ENCODE results near the gene LSM4. TPM values are rescaled to one million over a fixed set of nuclear protein-coding genes. Genes with fewer than 3 reads are reported as not detected.

Gene LSM4
- total RNA-seq, 1 donor from 2014 or later: 198 TPM

DNA sequence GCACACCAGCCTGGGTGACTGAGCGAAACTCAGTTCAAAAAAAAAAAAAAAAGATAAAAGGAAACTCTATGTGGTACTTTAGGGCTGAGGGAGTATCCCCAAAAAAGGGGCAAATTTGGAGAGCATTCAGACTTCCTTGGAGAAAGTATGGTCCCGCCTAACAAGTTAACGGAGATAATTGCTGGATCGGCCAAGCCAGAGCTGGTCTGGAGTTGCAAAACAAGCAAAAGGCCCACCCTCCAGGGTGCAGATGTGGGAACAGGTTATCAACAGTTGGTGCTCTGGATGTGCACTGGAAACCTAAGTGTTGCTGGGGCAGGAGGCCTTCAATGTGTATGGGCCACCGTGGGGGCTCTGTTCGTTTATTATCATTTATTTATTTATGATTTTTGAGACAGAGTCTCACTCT lies 51.4 kb downstream of the LSM4 start:
- Mint-ChIP-seq H3K9me3 (no peaks in the 10 kb centered on the region), H3K4me3 (no peak overlapping the region), H3K4me1 (ENCODE audit: low read depth) (no peaks in the 10 kb centered on the region), H3K27me3 (ENCODE audit: insufficient read depth) (no peaks in the 10 kb centered on the region), H3K27ac (no peak overlapping the region), H3K36me3 (ENCODE audit: low read depth) (peaks cover 7% of the 10 kb centered on the region)
- no peak for DNase-seq (ENCODE audit: low spot score)
- intact Hi-C loops (cut with micrococcal nuclease): no loop called here

DNA sequence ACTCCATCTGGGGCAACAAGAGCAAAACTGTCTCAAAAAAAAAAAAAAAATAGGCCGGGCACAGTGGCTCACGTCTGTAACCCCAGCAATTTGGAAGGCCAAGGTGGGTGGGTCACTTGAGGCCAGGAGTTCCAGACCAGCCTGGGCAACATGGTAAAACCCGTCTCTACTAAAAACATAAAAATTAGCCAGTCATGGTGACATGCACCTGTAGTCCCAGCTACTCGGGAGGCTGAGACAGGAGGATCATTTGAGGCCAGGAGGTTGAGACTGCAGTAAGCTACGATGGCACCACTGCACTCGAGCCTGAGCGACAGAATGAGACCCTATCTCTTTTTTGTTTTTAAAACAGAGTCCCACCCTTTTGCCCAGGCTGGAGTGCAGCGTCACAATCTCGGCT lies 52.5 kb downstream of the LSM4 start:
- H3K4me3 Mint-ChIP-seq: no peak overlapping the region
- peaks cover 9% of the 10 kb centered on the region for H3K36me3 Mint-ChIP-seq (ENCODE audit: low read depth)
- H3K27ac Mint-ChIP-seq: no peak overlapping the region
- no peak for DNase-seq (ENCODE audit: low spot score)
- peaks cover 4% of the 10 kb centered on the region for H3K4me1 Mint-ChIP-seq (ENCODE audit: low read depth)
- no peaks in the 10 kb centered on the region for H3K9me3 Mint-ChIP-seq
- H3K27me3 Mint-ChIP-seq (ENCODE audit: insufficient read depth): no peaks in the 10 kb centered on the region
- intact Hi-C loops (cut with micrococcal nuclease): no loop called here

DNA sequence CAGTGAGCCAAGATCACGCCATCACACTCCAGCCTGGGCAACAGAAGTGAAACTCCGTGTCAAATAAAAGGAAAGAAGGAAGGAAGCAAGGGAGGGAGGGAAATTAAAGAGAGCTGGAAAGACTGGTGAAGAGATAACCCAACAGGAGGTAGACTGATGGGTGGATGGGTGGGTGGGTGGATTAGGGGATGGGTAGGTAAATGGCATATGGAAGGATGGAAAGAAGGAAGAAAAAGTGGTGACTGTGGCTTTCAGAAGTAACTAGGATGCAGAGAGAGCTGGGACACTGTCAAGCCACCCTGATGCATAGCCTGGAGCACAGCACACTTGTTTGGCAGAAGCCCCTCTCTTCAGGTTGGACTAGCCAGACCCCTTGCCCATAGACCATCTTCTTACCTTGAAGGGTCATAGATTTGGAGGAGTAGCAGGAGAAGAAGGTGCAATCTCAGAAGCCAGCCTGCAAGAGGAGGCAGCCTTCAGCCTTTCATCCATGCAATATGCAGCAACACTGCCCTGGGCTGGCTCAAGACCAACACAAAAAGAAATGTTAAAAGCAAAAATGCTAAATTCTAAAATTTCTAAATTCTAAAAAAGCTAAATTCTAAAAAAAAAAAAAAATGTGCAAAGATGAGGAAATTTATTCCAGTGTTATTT lies 53.7 kb downstream of the LSM4 start:
- intact Hi-C loops (cut with micrococcal nuclease): no loop called here
- Mint-ChIP-seq H3K27me3 (ENCODE audit: insufficient read depth) (no peaks in the 10 kb centered on the region), H3K4me3 (no peak overlapping the region), H3K4me1 (ENCODE audit: low read depth) (peaks cover 4% of the 10 kb centered on the region), H3K27ac (no peak overlapping the region), H3K36me3 (ENCODE audit: low read depth) (peaks cover 5% of the 10 kb centered on the region), H3K9me3 (no peaks in the 10 kb centered on the region)
- no peak for DNase-seq (ENCODE audit: low spot score)

DNA sequence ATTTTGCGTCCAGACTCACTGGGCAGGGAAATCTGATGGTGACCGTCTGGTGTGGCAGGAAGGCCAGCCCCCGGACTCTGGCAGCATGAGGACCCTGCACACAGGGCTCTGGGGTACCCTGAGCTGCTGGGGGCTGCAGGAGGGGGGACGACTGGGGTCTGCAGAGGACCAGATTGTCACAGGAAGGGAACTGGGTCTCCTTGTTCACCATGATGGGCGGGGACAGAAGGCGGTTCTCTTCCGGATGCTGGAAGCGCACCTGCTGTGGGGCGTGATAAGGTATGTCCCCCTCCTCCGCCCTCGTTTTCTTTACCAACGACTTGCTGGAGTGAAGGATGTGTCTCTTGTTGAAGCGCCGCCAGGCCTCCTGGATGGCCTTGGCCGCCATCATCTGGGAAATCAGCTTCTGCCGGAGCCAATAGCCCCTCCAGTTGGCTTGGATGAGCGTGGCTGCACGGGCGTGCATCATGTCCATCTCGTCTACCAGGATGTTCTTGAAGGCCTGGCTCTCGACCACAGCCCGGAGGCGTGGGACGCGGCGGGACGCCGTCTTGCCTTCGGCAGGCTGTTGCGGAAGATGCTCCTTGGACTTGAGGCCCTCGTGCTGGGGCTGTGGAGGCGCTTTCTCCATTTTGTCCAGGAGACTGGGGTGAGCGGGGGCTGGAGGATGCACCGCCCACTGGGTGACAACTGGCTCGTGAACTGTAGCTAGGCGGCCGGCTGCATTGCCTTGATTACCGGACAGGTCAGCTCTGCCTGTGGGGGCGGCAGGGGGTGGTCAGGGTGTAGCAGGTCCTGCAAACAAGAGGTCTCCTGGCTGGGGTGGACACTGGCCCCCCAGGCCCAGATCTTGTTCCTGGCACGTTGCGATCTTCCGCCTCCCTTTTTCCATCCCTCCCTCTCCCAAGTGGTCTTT lies 55.8 kb downstream of the LSM4 start:
- peaks cover 5% of the 10 kb centered on the region for H3K36me3 Mint-ChIP-seq (ENCODE audit: low read depth)
- H3K27me3 Mint-ChIP-seq (ENCODE audit: insufficient read depth): no peaks in the 10 kb centered on the region
- intact Hi-C loops (cut with micrococcal nuclease): no loop called here
- H3K27ac Mint-ChIP-seq: no peak overlapping the region
- DNase-seq (ENCODE audit: low spot score): no peak
- H3K4me3 Mint-ChIP-seq: no peak overlapping the region
- H3K4me1 Mint-ChIP-seq (ENCODE audit: low read depth): peaks cover 4% of the 10 kb centered on the region
- H3K9me3 Mint-ChIP-seq: no peaks in the 10 kb centered on the region

DNA sequence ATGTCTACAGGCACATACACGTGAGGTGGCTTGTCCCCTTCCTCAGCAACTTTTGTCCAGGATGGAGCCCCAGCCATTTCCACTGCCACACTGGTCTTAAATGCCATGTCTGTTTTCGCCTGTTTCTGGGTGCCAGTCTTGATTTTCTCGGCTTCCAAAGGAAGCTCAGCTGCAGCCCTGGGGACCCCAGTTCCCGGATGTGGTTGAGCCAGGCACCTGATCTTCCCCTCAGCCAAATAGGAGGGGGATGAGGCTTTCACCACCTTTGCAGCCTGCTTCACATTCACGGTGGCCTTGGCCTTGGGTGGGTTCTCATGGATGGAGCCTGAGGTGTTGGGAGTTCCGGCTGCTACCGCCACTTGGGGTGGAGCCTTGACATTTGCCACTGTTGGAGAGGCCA lies 57.3 kb downstream of the LSM4 start:
- intact Hi-C loops (cut with micrococcal nuclease): no loop called here
- peaks cover 5% of the 10 kb centered on the region for H3K36me3 Mint-ChIP-seq (ENCODE audit: low read depth)
- no peaks in the 10 kb centered on the region for H3K27me3 Mint-ChIP-seq (ENCODE audit: insufficient read depth)
- H3K9me3 Mint-ChIP-seq: no peaks in the 10 kb centered on the region
- DNase-seq (ENCODE audit: low spot score): no peak
- no peak overlapping the region for H3K27ac Mint-ChIP-seq
- H3K4me3 Mint-ChIP-seq: no peak overlapping the region
- peaks cover 4% of the 10 kb centered on the region for H3K4me1 Mint-ChIP-seq (ENCODE audit: low read depth)

DNA sequence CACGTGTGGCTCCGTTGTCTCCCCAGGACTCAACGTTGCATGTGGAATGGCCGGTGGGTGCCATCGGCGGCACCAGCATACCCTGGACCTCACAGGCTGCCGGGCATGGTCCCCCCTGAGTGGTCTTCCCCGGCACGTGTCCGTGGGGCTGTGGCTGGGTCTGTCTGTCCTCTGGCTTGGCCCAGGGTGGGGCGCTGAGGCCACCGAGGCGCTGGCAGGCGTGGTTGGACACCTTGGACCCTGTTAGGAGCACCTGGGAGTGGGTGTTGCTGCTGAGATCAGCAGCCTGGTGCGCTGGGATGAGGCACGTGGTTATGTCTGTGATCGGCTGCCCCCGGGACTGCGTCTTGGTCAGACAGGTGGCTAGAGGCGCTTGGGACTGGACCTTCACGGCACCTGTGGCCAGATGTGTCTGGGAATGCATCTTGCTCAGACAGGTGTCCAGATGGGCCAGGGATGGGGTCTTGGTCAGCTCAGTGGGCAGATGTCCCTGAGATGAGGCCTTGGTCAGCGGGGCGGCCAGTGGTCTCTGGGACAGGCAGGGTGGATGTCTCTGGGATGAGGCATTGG lies 57.8 kb downstream of the LSM4 start:
- Mint-ChIP-seq H3K27ac (no peak overlapping the region), H3K4me1 (ENCODE audit: low read depth) (peaks cover 4% of the 10 kb centered on the region), H3K4me3 (no peak overlapping the region), H3K27me3 (ENCODE audit: insufficient read depth) (no peaks in the 10 kb centered on the region), H3K36me3 (ENCODE audit: low read depth) (peaks cover 5% of the 10 kb centered on the region), H3K9me3 (no peaks in the 10 kb centered on the region)
- intact Hi-C loops (cut with micrococcal nuclease): no loop called here
- no peak for DNase-seq (ENCODE audit: low spot score)

DNA sequence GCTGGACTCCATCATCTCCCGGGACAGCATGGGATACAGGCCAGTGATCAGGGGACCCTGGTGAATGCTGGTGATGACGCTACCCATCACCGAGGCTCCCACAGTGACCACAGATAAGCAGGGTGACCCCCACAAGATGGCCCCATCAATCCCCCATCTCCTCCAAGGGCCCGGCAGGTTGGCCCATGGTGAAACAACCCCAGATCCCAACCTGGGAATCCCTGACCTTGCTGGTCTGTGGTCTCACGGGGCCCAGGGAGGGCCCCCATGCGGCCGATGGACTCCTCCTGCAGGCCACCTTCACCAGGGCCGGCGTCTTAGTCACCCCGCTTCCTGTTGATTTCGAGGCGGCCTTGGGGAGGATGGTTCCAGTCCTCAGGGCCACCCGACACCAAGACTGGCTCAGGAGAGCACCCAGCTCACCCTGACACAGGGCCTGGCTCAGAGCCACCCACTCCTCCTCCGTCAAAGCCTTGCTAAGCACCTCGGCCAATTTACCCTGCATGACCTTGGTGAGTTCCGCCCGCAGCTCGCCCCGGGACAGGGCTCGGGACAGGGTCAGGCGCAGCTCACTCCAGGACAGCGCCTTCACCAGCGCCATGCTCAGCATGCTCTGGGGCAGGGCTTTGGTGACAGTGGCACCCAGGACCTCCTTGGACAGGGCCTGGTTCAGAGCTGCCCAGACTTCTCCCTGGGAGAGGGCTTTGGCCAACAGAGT lies 58.6 kb downstream of the LSM4 start:
- no peak overlapping the region for H3K4me3 Mint-ChIP-seq
- no peaks in the 10 kb centered on the region for H3K9me3 Mint-ChIP-seq
- peaks cover 4% of the 10 kb centered on the region for H3K4me1 Mint-ChIP-seq (ENCODE audit: low read depth)
- peaks cover 5% of the 10 kb centered on the region for H3K36me3 Mint-ChIP-seq (ENCODE audit: low read depth)
- intact Hi-C loops (cut with micrococcal nuclease): no loop called here
- H3K27me3 Mint-ChIP-seq (ENCODE audit: insufficient read depth): no peaks in the 10 kb centered on the region
- DNase-seq (ENCODE audit: low spot score): no peak
- no peak overlapping the region for H3K27ac Mint-ChIP-seq

DNA sequence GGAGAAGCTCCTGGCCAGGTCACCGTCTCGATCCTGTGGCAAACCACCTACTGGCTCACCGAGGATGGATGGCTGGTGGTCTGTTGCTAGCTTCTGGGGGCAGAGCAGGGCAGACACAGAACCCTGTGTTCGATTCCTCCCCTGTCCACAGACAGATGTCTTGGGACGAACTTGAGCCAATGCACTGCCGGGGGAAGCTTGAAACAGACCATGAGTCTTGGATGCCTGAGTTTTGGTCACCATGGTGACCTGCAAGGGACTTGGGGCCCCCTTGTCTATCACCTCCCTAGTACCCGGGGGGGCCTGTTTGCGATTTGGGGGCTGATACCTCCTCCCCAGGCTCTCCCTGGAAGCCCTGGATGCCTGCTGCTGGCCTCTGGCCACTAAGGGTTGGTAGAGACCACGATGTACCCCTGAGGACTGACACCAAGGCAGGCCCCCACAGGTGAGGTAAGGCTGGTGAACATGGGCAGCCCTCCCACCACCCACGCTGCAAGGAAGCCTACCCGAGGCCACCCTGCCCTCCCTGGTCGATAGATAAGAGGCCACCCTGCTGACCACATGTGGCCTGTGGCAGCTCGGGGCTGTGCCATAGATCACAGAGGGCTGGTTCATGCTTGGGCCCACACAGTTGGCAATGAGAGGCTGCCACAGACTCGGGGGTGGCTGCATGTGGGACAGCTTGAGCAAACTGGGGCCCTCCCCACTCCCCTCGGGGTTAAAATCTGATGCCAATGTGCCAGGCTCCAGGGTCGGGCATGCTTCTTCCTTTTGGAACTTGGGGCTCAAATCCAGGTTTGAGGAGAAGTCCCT lies 59.3 kb downstream of the LSM4 start:
- Mint-ChIP-seq H3K4me1 (ENCODE audit: low read depth) (peaks cover 4% of the 10 kb centered on the region), H3K9me3 (no peaks in the 10 kb centered on the region), H3K27me3 (ENCODE audit: insufficient read depth) (no peaks in the 10 kb centered on the region), H3K27ac (no peak overlapping the region), H3K4me3 (no peak overlapping the region), H3K36me3 (ENCODE audit: low read depth) (peaks cover 5% of the 10 kb centered on the region)
- intact Hi-C loops (cut with micrococcal nuclease): no loop called here
- no peak for DNase-seq (ENCODE audit: low spot score)

DNA sequence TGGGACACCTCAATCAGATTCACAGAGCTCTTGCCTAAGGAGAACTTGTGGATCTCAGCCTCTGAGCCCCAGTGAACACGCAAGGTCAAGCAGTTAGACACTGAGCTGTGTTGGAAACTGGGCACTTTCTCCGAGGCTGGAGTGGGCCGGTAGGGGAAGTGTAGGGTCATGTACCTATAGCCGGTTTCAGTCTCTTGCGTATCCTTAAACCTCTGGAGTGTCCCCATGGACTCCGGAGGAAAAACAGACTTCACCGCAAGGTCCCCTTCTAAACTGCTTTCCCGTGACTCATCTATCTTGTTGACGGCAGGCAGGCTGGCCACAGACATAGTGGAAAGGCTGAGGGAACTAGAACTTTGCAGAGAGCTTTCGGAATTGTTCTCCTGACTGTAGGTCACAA lies 60.0 kb downstream of the LSM4 start:
- Mint-ChIP-seq H3K4me3 (no peak overlapping the region), H3K27ac (no peak overlapping the region), H3K9me3 (no peaks in the 10 kb centered on the region), H3K27me3 (ENCODE audit: insufficient read depth) (no peaks in the 10 kb centered on the region), H3K36me3 (ENCODE audit: low read depth) (peaks cover 2% of the 10 kb centered on the region), H3K4me1 (ENCODE audit: low read depth) (peaks cover 4% of the 10 kb centered on the region)
- intact Hi-C loops (cut with micrococcal nuclease): no loop called here
- no peak for DNase-seq (ENCODE audit: low spot score)

DNA sequence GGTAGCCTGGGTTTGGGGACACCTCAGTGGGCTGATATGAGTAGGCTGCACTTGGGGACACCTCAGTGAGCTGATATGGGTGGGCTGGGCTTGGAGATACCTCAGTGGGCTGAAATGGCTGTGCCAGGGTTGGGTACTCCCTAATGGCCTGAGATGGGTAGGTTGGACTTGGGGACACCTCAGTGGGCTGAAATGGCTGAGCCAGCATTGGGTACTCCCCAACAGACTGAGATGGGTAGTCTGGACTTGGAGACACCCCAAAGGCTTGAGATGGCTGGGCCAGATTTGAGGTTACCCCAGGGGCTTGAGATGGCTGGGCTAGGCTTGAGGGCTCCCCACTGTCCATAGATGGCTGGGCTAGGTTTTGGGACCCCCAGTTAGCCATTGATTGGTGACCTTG lies 60.7 kb downstream of the LSM4 start:
- no peak overlapping the region for H3K4me3 Mint-ChIP-seq
- H3K27ac Mint-ChIP-seq: no peak overlapping the region
- intact Hi-C loops (cut with micrococcal nuclease): no loop called here
- H3K4me1 Mint-ChIP-seq (ENCODE audit: low read depth): peaks cover 4% of the 10 kb centered on the region
- no peaks in the 10 kb centered on the region for H3K9me3 Mint-ChIP-seq
- H3K27me3 Mint-ChIP-seq (ENCODE audit: insufficient read depth): no peaks in the 10 kb centered on the region
- no peak for DNase-seq (ENCODE audit: low spot score)
- peaks cover 2% of the 10 kb centered on the region for H3K36me3 Mint-ChIP-seq (ENCODE audit: low read depth)

DNA sequence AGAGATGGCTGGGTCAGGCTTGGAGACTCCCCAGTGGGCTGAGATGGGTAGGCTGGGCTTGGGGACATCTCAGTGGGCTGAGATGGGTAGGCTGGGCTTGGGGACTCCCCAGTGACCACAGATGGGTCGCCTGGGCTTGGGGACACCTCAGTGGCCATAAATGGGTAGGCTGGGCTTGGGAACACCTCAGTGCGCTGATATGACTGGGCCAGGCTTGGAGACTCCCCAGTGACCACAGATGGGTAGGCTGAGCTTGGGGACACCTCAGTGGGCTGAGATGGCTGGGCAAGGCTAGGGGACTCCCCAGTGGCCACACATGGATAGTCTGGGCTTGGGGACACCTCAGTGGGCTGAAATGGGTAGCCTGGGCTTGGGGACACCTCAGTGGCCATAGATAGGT lies 61.4 kb downstream of the LSM4 start:
- intact Hi-C loops (cut with micrococcal nuclease): no loop called here
- Mint-ChIP-seq H3K27ac (no peak overlapping the region), H3K27me3 (ENCODE audit: insufficient read depth) (no peaks in the 10 kb centered on the region), H3K9me3 (no peaks in the 10 kb centered on the region), H3K4me1 (ENCODE audit: low read depth) (peaks cover 4% of the 10 kb centered on the region), H3K36me3 (ENCODE audit: low read depth) (peaks cover 2% of the 10 kb centered on the region), H3K4me3 (no peak overlapping the region)
- DNase-seq (ENCODE audit: low spot score): no peak

DNA sequence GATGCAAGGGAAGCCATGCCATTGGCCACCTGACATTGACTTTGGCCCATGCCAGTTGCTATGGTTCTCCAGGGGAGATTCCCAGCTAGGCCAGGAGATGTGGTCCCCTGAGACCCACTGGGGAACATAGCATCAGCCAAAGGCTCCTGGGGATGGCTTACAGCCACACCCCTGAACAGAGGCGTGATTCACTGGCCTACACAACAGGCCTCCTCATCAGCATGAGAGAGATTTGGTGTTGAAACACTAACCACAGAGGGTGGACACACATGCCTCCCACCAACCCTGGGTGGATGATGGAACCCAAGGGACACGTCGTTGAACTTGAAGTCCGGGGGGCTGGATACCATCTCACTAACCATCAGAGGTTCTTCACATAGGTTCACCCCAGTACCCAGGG lies 63.0 kb downstream of the LSM4 start:
- Mint-ChIP-seq H3K4me1 (ENCODE audit: low read depth) (no peaks in the 10 kb centered on the region), H3K27me3 (ENCODE audit: insufficient read depth) (peaks cover 4% of the 10 kb centered on the region), H3K36me3 (ENCODE audit: low read depth) (no peaks in the 10 kb centered on the region), H3K27ac (no peak overlapping the region), H3K9me3 (no peaks in the 10 kb centered on the region), H3K4me3 (no peak overlapping the region)
- DNase-seq (ENCODE audit: low spot score): no peak
- intact Hi-C loops (cut with micrococcal nuclease): no loop called here

Measured in activated T-helper 1 cell treated with anti-CD3 and anti-CD28 coated beads, Interleukin-12 subunit alpha, Interleukin-12 subunit beta, Interleukin-2, Interleukin-4 antibody, amounts not matched to agents 30 ng/mL and 10 ng/mL and 1 ng/mL, durations not matched to agents 14 hours and 24 hours and 36 hours (primary cell).